ENCODE measurements around the gene ALDH2. TPM values are rescaled to one million over a fixed set of nuclear protein-coding genes. Genes with fewer than 3 reads are reported as not detected.
"Not testable (repeated sequence)": the region's sequence is repeated elsewhere in the genome, so short reads cannot be mapped to it uniquely, and the experiment has no call there.

Gene ALDH2
- 1 to 10 TPM; 1.4 TPM for total RNA-seq

DNA sequence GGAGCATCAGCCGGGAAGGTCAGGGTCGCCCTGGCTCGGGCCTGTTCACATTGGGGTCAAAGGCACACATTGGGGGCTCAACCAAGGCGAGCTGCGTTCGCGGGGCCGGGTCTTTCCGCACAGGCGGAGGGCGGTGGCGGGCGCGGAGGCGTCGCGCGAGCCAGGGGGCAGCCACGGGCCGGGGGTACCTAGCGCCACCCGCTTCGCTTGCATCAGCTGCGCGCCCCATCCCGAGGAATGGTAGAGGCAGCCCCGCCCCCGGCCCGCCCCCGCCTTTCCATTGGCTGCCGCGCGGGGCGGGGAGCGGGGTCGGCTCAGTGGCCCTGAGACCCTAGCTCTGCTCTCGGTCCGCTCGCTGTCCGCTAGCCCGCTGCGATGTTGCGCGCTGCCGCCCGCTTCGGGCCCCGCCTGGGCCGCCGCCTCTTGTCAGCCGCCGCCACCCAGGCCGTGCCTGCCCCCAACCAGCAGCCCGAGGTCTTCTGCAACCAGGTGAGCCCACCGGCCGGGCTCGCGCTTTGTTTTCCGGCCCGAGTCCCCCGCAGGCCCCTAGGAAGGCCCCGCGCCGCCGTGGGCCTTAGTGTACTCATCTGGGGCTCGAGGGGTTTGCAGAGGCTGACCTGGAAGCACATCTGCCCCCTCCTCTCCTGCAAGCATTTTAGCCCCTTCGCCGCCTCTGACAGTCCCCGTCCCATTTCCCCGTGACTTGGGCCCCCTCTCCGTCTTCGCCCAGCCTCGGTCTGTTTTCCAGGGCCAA lies at the start of gene ALDH2:
ALDH2 (plus strand) TSS at position 326 of the 754 bp plus-strand sequence; CDS start at position 376, 50 bp downstream.
- POLR2A ChIA-PET, result no interaction called here
- CTCF ChIA-PET, result no interaction called here

DNA sequence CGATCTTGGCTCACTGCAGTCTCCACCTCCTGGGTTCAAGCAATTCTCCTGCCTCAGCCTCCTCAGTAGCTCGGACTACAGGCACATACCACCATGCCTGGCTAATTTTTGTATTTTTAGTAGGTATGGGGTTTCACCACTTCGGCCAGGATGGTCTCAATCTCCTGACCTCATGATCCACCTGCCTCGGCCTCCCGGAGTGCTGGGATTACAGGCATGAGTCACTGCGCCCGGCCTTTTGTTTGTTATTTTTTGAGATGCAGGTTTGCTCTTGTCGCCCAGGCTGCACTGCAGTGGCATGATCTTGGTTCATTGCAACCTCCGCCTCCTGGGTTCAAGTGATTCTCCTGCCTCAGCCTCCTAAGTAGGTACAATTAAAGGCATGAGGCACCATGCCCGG lies 47.4 kb upstream of the ALDH2 start:
- POLR2A ChIA-PET, CTCF ChIA-PET: not testable (repeated sequence)

DNA sequence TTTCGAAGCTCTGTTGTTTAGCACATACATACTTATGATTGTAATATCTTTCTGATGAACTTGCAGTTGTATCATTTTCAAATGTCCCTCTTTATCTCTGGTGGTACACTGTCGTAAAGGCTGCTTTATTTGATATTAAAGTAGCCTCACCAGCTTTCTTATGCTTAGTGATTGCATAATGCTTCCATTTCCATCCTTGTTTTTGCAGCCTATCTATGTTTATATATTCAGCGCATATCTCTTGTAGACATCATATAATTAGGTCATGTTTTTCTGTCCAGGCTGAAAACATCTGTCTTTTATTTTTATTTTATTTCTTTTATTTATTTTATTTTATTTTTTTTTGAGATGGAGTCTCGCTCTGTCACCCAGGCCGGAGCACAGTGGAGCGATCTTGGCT lies 46.3 kb upstream of the ALDH2 start:
- POLR2A ChIA-PET, result interaction anchor here (0.5 kb wide), 1 partner anchor 683 kb away, joined by 10 read pairs; no protein-coding TSS in a partner anchor
- CTCF ChIA-PET, result no interaction called here

DNA sequence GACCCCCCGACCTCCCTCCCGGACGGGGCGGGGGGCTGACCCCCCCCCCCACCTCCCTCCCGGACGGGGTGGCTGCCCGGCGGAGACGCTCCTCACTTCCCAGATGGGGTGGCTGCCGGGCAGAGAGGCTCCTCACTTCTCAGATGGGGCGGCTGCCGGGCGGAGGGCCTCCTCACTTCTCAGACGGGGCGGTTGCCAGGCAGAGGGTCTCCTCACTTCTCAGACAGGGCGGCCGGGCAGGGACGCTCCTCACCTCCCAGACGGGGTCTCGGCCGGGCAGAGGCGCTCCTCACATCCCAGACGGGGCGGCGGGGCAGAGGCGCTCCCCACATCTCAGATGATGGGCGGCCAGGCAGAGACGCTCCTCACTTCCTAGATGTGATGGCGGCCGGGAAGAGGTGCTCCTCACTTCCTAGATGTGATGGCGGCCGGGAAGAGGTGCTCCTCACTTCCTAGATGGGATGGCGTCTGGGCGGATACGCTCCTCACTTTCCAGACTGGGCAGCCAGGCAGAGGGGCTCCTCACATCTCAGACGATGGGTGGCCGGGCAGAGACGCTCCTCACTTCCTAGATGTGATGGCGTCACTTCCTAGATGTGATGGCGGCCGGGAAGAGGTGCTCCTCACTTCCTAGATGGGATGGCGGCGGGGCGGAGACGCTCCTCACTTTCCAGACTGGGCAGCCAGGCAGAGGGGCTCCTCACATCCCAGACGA lies 42.9 kb upstream of the ALDH2 start:
- CTCF ChIA-PET, POLR2A ChIA-PET: not testable (repeated sequence)

DNA sequence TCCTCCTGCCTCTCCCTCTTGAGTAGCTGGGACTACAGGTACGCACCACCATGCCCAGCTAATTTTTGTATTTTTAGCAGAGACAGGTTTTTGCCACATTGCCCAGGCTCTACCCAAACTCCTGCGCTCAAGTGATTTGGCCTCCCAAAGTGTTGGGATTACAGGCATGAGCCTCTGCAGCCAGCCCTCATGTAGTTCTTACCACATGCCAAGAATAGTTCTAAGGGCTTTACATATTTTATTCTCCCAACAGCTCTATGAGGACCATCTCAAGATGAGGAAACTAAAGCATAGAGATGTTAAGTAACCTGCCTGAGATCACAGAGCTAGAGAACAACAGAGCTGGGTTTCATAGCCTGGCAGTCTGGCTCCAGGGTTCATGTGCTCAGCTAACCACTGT lies 37.9 kb upstream of the ALDH2 start:
- CTCF ChIA-PET, result no interaction called here
- POLR2A ChIA-PET, result no interaction called here

DNA sequence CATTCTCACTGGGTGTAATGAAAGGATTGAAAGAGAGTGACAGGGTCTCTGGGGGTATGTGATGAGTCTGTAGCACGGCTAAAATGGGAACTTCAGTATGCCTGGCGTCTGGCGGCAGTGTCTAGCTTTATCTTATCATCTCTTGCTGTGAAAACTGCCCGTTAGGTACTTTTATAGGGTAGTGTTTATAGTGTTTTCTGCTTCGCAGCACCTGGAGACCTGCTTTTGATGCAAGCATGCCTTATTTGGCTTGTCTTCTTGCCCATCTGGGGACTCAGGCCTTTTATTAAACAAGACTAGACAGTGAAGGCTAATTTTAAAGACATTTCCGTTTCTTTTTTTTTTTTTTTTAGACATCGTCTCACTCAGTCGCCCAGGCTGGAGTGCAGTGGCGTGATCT lies 36.3 kb upstream of the ALDH2 start:
- CTCF ChIA-PET, result no interaction called here

DNA sequence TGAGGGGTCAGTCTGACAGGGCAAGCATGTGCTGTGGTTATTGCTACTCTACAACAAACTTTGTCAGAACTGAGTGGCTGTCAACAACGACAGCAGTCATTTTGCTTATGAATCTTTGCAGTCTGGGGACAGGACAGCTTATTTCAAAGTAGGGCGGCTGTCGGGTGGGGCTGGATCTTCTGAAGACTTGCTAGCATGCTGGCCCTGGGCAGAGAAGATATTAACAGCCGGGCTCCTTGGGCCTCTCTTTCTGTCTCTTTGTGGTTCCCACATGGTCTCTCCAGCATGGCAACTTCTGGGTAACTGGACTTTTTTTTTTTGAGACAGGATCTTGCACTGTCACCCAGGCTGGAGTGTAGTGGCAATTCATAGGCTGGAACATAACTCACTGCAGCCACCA lies 33.9 kb upstream of the ALDH2 start:
- ChIA-PET CTCF (no interaction called here), POLR2A (no interaction called here)

More for the DNA sequence above, 36.3 kb upstream of the ALDH2 start:
- POLR2A ChIA-PET, result interaction anchor here (0.6 kb wide), 1 partner anchor 235 kb away, joined by 5 read pairs; no protein-coding TSS in a partner anchor

DNA sequence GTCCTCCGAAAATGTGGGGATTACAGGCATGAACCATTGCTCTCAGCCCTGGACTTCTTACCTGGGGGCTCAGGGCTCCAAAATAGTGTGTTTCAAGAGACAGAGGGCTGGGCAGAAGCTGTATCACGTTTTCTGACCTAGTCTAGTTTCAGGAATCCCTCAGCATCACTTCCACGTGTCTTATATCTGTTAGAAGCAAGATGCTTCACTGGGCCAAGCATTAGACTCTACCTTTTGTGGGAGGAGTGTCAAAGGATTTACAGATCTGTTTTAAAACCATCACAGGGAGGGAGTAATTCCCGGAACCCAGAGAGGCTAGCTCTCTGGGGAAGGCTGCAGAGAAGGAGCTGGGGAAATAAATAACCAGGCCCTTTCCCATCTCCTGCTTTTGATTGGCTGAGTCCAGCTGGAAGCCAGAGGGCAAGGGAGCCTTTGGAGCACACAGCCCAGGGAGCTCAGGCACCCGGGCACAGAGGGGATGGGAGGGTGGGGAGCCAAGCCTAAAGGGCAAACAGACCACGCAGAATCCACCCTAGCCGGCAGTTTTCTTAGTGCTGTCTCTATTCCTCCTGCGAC lies 33.3 kb upstream of the ALDH2 start:
- CTCF ChIA-PET, result no interaction called here
- POLR2A ChIA-PET, result no interaction called here

DNA sequence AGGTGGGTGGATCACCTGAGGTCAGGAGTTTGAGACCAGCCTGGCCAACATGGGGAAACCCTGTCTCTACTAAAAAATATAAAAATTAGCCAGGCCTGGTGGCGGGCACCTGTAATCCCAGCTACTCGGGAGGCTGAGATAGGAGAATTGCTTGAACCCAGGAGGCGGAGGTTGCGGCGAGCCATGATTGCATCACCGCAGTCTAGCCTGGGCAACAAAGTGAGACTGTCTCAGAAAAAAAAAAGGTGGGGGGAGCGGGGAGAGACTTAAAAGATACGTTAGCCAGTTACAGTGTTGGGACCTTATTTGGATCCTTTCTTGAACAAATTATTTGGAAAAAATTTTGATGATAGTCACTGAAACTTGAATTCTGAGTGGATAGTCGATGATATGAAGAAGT lies 27.2 kb upstream of the ALDH2 start:
- POLR2A ChIA-PET, CTCF ChIA-PET: not testable (repeated sequence)

DNA sequence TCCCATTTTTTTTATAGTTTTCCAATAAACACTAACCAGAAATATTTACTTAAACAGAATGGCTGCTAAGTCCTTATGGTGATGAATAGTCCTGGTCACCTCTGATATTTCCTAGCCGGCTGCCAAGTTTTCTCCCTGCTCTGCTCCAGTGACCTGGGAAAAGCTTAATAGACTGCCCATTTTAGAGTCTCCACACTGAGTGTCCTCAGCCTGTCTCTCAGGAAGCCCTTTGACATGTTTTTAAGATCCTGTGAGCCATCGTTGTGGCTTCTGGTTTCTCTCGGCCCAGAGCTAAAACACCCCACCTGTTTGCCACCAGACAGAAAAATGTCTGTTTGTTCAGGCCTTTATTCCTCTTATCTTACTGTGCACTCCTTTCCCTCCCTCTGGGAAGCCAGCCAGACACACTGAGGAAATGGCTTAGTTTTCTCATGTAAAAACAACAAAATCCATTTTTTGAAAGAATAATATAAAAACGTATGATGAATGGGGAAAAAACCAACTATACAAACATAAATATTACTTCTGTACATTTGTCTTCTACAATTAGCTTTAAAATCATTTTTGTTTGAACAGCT lies 25.4 kb upstream of the ALDH2 start:
- ChIA-PET CTCF (no interaction called here), POLR2A (interaction anchor here (0.6 kb wide), 1 partner anchor 851 kb away, joined by 4 read pairs; no protein-coding TSS in a partner anchor)

DNA sequence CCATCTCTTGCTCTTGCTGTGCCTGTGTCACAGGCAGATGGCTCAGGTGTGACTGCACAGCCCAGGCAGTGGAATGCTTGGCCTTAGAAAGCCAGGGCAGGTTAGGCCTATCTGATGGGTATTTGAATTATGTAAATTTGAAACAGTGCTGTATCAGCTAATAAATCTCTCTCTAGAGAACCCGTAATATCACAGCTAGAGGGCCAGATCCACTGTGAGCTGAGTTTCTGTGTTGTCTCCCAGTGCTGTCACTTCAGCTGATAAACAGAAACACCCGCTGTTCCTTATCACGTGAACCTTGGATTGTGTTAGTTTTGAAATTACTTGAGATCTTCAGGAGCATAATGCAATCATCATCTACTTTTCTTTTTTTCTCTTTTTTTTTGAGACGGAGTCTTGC lies 21.5 kb upstream of the ALDH2 start:
- ChIA-PET POLR2A (interaction anchor here (0.9 kb wide), 1 partner anchor 95 kb away, joined by 3 read pairs; no protein-coding TSS in a partner anchor), CTCF (no interaction called here)

DNA sequence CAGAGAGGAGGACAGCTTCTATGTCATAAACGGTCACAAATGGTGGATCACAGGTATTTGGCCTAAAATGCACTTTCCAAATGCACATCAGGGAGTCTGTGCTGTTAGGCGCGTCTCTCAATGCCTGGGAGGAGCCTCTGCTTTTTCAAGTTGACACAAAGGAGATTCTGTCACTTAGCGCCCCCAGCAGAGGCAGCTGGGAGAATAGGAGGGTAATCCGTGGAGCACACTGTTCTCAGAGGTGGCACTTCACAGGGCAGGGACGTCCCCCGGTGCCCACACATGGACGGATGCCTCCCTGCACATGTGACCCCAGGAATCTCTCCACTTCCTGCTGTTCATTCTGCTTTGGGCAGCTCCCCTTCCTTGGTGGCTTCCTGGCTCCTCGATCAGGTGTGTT lies 19.4 kb upstream of the ALDH2 start:
- POLR2A ChIA-PET, result no interaction called here
- CTCF ChIA-PET, result no interaction called here

DNA sequence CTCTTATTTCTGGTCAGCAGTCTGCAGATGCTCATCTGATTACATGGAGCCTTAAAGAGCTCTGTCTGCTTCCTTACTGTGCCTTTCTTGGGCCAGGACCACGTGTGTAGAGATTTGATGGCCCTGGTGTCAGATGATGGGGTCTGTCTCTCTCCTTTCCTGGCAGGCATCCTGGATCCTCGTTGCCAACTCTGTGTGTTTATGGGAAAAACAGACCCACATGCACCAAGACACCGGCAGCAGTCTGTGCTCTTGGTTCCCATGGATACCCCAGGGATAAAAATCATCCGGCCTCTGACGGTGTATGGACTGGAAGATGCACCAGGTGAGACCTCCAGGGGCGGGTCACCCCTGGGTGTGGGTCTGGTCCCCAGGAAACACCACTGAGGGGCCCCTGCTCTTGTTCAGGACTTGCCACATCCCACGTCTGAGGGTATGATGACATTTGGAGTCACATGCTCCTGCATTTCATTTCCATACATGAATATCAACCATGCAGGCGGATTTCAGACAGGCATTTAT lies 18.5 kb upstream of the ALDH2 start:
- POLR2A ChIA-PET, result no interaction called here

DNA sequence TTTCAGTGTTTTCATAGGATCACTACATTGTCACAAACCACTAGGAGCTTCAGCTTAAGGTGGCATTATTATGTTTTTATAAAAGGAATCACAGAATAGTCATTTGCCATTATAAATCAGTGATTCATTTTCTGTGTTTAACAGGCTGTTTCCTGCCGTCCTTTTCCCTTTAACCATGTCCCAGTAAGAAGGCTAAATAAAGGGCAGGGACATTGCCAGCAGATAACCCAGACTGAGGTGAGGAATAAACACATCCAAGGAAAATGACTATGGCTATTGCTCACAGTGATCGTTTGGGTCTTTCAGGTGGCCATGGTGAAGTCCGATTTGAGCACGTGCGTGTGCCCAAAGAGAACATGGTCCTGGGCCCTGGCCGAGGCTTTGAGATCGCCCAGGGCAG lies 17.9 kb upstream of the ALDH2 start:
- CTCF ChIA-PET, result interaction anchor here (0.7 kb wide), 1 partner anchor 54 kb away, joined by 3 read pairs; no protein-coding TSS in a partner anchor

More for the DNA sequence above, 18.5 kb upstream of the ALDH2 start:
- CTCF ChIA-PET, result no interaction called here

DNA sequence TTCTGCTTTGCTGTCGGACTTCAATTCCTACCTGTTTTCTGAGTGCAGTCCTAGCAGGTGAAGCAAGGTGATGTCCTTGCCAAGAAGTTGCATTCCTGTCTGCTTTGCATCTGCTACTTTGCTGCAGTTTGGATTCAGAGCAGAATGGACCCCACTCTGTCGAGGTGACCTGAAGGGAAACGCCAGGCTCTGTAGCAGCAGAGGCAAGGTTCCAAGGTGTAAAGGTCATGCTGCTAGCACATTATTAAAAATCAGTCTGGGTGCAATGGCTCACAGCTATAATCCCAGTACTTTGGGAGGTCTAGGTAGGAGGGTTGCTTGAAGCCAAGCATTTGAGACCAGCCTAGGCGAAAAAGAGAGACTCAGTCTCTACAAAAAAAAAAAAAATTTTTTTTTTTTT lies 17.3 kb upstream of the ALDH2 start:
- CTCF ChIA-PET, result interaction anchor here (0.7 kb wide), 1 partner anchor 55 kb away, joined by 3 read pairs; no protein-coding TSS in a partner anchor
- POLR2A ChIA-PET, result no interaction called here

More for the DNA sequence above, 17.9 kb upstream of the ALDH2 start:
- POLR2A ChIA-PET, result no interaction called here

DNA sequence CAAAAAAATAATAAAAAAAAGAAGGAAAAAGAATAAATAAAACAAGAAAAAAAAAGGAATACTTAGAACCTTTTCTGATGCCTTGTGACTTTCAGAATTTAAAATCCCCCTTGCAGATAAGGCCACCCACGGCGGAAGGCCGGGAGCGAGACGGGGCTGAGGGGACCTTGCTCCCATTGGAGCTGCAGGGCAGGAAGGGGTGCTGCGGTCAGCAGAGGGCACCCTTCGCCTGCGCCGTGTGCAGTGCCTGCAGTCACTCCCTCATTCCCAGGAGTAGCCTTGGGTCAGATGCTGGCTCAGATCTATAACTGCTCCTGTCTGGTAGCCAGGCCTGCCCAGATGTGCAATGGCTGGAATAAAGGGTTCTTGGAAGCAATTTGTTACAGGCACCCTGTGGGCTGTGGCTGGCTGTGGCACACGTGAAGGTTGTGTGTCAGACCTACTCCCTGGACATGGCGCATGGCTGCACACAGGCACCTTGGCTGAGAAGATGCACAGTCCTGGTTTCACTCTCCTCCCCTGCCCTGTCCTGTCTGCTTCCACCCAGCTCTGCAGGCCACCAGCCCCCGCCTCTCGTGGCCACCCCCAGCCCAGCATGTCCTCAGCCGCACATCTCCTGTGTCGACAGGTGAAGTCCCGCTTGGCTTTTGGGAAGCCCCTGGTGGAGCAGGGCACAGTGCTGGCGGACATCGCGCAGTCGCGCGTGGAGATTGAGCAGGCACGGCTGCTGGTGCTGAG lies 13.4 kb upstream of the ALDH2 start:
- ChIA-PET POLR2A (no interaction called here), CTCF (interaction anchor here (1.0 kb wide), 1 partner anchor 60 kb away, joined by 8 read pairs; no protein-coding TSS in a partner anchor)

DNA sequence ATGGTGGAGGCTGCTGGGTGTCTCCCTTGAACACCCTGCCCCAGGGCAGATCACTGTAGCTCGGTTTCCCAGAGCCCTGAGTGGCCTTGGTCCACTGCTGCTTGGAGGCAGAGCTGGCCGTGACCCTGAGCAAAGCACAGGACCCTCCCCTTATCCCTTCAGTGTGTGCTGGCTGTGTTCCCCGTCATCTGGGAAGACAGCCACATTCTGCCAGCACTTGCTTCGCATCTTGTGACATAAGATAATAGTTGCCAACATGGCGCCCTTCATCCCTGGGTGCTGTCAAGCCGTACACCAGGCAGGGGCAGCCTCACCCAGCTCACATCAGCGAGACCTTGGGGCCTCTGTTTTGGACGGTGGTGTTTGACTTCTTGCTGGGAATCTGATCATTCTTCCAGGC lies 12.1 kb upstream of the ALDH2 start:
- POLR2A ChIA-PET, result no interaction called here
- CTCF ChIA-PET, result interaction anchor here (0.6 to 0.9 kb wide), 2 partner anchors 58 to 61 kb away, joined by 3 read pairs; no protein-coding TSS in a partner anchor

DNA sequence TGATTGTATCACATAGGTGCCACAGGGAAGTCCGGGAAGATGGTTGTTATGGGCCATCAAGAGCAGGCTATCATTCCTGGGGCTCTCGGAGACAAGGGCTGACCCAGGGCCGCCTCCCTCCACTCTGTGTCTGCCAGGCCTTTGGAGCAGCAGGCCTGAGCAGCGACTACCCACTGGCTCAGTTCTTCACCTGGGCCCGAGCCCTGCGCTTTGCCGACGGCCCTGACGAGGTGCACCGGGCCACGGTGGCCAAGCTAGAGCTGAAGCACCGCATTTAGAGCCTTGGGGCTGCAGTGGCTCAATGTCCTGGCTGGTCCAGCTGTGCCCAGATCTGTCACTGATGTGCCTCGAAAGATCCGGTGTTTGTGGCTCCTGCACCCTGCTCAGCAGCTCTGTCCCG lies 10.5 kb upstream of the ALDH2 start:
- CTCF ChIA-PET, result interaction anchor here (1.1 kb wide), 1 partner anchor 57 kb away, joined by 3 read pairs; no protein-coding TSS in a partner anchor
- POLR2A ChIA-PET, result no interaction called here

DNA sequence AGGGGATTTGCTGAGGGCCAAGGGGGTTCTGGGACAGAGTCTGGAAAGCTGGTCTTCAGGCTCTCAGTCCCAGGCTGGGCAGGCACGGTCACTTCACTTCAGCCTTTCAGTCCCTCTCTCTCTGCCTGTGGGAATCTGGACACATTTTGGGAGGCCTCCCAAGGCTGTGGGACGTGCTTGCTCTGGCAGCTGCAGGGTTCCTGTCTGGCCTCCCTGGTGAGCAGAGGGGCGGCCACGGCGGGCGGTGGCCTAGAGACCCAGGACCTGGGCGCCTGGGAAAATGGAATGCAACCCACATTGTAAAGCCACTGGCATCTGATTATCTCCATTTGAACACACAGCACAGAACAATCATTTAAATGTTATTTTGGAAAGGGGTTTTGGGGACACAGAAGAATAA lies 10.1 kb upstream of the ALDH2 start:
- POLR2A ChIA-PET, result no interaction called here
- CTCF ChIA-PET, result interaction anchor here (1.1 kb wide), 1 partner anchor 56 kb away, joined by 3 read pairs; no protein-coding TSS in a partner anchor
